G401 (cell line): Measurements from ENCODE around the gene UAP1. TPM values are rescaled to one million over a fixed set of nuclear protein-coding genes. Genes with fewer than 3 reads are reported as not detected.
A peak's percentile ranks its signal among the peaks of the same experiment; 100 is the strongest.

Source experiments
- DNase-seq: peaks from one replicate; pipeline ENCODE4 v3.0.0-alpha.2; 2015; ENCODE audit warnings: low spot score
- in situ Hi-C: cut with HindIII; loops from 2 replicates; pipeline ENCODE4 v1.10.0; 2016; ENCODE audit warnings: low sequenced_read_pairs, mixed read lengths
- total RNA-seq: library from RNA; depleted of rRNA; stranded (reverse); fragments of >200 nt; shearing (Covaris generic); gene quantifications from 2 replicates; pipeline ENCODE4 v1.2.3, GENCODE V29; 2014; rRNA removed

UAP1 gene
- total RNA-seq, result 49.3 and 69.4 TPM in 2 replicates

- peak; percentile 44 for DNase-seq
- in situ Hi-C loops, result no loop called here
Observed at GRCh38 chr1:162561616-162562469, at the start of gene UAP1. Gene UAP1 (plus strand): TSS chr1:162561722. CDS start chr1:162566069, 4,347 bp downstream.

GRCh38 chr1:162527314-162527713 is 34.2 kb upstream of the UAP1 start:
- DNase-seq, result no peak
- in situ Hi-C loops, result no loop called here

- DNase-seq, result no peak
- in situ Hi-C loops, result no loop called here
Observed at GRCh38 chr1:162530307-162530987, 31.1 kb upstream of the UAP1 start.

GRCh38 chr1:162530988-162531319 is 30.6 kb upstream of the UAP1 start:
- no peak for DNase-seq
- in situ Hi-C loops, result no loop called here

GRCh38 chr1:162535501-162535900 is 26.0 kb upstream of the UAP1 start:
- in situ Hi-C loops, result no loop called here
- no peak for DNase-seq

GRCh38 chr1:162536511-162536910 is 25.0 kb upstream of the UAP1 start:
- DNase-seq, result no peak
- in situ Hi-C loops, result no loop called here

- DNase-seq, result no peak
- in situ Hi-C loops, result no loop called here
Observed at GRCh38 chr1:162537216-162537615, 24.3 kb upstream of the UAP1 start.

GRCh38 chr1:162538815-162539431 is 22.6 kb upstream of the UAP1 start:
- DNase-seq, result no peak
- in situ Hi-C loops, result no loop called here

- DNase-seq, result no peak
- in situ Hi-C loops, result no loop called here
Observed at GRCh38 chr1:162541619-162542141, 19.8 kb upstream of the UAP1 start.

- in situ Hi-C loops, result no loop called here
- no peak for DNase-seq
Observed at GRCh38 chr1:162543228-162543627, 18.3 kb upstream of the UAP1 start.

GRCh38 chr1:162548170-162548569 is 13.4 kb upstream of the UAP1 start:
- in situ Hi-C loops, result no loop called here
- DNase-seq, result no peak

GRCh38 chr1:162549001-162549400 is 12.5 kb upstream of the UAP1 start:
- in situ Hi-C loops, result no loop called here
- no peak for DNase-seq

GRCh38 chr1:162550925-162551324 is 10.6 kb upstream of the UAP1 start:
- in situ Hi-C loops, result no loop called here

GRCh38 chr1:162551969-162552683 is 9.4 kb upstream of the UAP1 start:
- no peak for DNase-seq
- in situ Hi-C loops, result no loop called here

More at GRCh38 chr1:162550925-162551324, 10.6 kb upstream of the UAP1 start:
- no peak for DNase-seq

GRCh38 chr1:162552684-162553252 is 8.8 kb upstream of the UAP1 start:
- in situ Hi-C loops, result no loop called here
- no peak for DNase-seq

- in situ Hi-C loops, result no loop called here
Observed at GRCh38 chr1:162554258-162554657, 7.3 kb upstream of the UAP1 start.

GRCh38 chr1:162557536-162557935 is 4.0 kb upstream of the UAP1 start:
- in situ Hi-C loops, result no loop called here

More at GRCh38 chr1:162554258-162554657, 7.3 kb upstream of the UAP1 start:
- DNase-seq, result no peak

GRCh38 chr1:162560303-162561036 is 1.1 kb upstream of the UAP1 start:
- in situ Hi-C loops, result no loop called here
- DNase-seq, result peak; percentile 71

More at GRCh38 chr1:162557536-162557935, 4.0 kb upstream of the UAP1 start:
- no peak for DNase-seq
